Posterior vena cava (tissue), 2 donors: ENCODE data around the gene MSRB2. TPM values are rescaled to one million over a fixed set of nuclear protein-coding genes. Genes with fewer than 3 reads are reported as not detected.

Experiments used
- DNase-seq: peaks from one replicate; pipeline ENCODE4 v3.0.0-alpha.2; 2020; ENCODE audit warnings: low spot score
- intact Hi-C, 2 donors: fragments of 100-400 bp; cut with DNase I; formaldehyde crosslinking; loops; one replicate each; pipeline versions ENCODE4 v1.14.1 to v1.14.2; 2022 to 2023
- total RNA-seq, 2 donors: library from RNA; stranded (reverse); fragmentation: NEBNext Ultra II Directional; extraction: Animal tissue kit (Norgen Biotek cat#: 25700); gene quantifications; one replicate each; pipeline ENCODE4 v1.2.1, GENCODE V29; 2021
- donor health status: DM: yes; HTN: yes; CAD: no.
- donor health status: DM: yes; HTN: yes; CAD: no.

The MSRB2 gene
- total RNA-seq, 2 donors from 2014 or later: 25.0 to 30.0 TPM

GRCh38 chr10:23155169-23155568, 59.8 kb downstream of the MSRB2 start:
- intact Hi-C loops: no loop called here

GRCh38 chr10:23156447-23157150, 61.2 kb downstream of the MSRB2 start:
- intact Hi-C loops: no loop called here
- DNase-seq: no peak

More at GRCh38 chr10:23155169-23155568, 59.8 kb downstream of the MSRB2 start:
- DNase-seq: no peak

- no peak for DNase-seq
- intact Hi-C loops: no loop called here
Measured at GRCh38 chr10:23157239-23157681, 61.9 kb downstream of the MSRB2 start.

- no peak for DNase-seq
Measured at GRCh38 chr10:23157691-23158369, 62.5 kb downstream of the MSRB2 start.

GRCh38 chr10:23158370-23158769, 63.0 kb downstream of the MSRB2 start:
- no peak for DNase-seq
- intact Hi-C loops: no loop called here

More at GRCh38 chr10:23157691-23158369, 62.5 kb downstream of the MSRB2 start:
- intact Hi-C loops: no loop called here

- intact Hi-C loops: no loop called here
- DNase-seq: no peak
Measured at GRCh38 chr10:23171232-23171876, 76.0 kb downstream of the MSRB2 start.

Other genes with a start within 250 kb of the MSRB2 start
- gene ARMC3, start 167.5 kb upstream of the MSRB2 start, total RNA-seq: not detected
- not detected for gene PTF1A, start 96.7 kb downstream of the MSRB2 start, total RNA-seq
- gene C10orf67, start 249.2 kb downstream of the MSRB2 start, total RNA-seq: not detected